Mesenchymal stem cell (in vitro differentiated cells and primary cell): ENCODE results near the gene CCDC30. TPM values are rescaled to one million over a fixed set of nuclear protein-coding genes. Genes with fewer than 3 reads are reported as not detected.

Source experiments
- DNase-seq: peaks from one replicate; pipeline ENCODE4 v3.0.0-alpha.2; 2013
- H2AFZ ChIP-seq: one replicate; pipeline ENCODE4 v1.6.1; 2013; ENCODE audit warnings: low read depth, mild to moderate bottlenecking, control low read depth, inconsistent platforms, low read length, moderate library complexity
- H2AK5ac ChIP-seq: 2 replicates; pipeline ENCODE4 v1.6.1; 2013; ENCODE audit warnings: low read length, moderate library complexity, mild to moderate bottlenecking, inconsistent platforms; ENCODE audit not compliant: severe bottlenecking
- H2BK120ac ChIP-seq: one replicate; pipeline ENCODE4 v1.6.1; 2013; ENCODE audit warnings: low read depth, mild to moderate bottlenecking, inconsistent platforms, low read length, moderate library complexity
- H2BK12ac ChIP-seq, 2 experiments: one replicate each; pipeline ENCODE4 v1.6.1; 2013; ENCODE audit warnings: inconsistent platforms in 2 of 2, low read length in 2 of 2, mild to moderate bottlenecking in 2 of 2, moderate library complexity in 2 of 2, control low read depth in 1 of 2
- H2BK15ac ChIP-seq: one replicate; pipeline ENCODE4 v1.6.1; 2013; ENCODE audit warnings: mild to moderate bottlenecking, low read depth, inconsistent platforms; ENCODE audit not compliant: poor library complexity, severe bottlenecking
- H2BK5ac ChIP-seq: 2 replicates; pipeline ENCODE4 v1.6.1; 2013; ENCODE audit warnings: low read depth, mild to moderate bottlenecking, low read length, control low read depth, inconsistent platforms; ENCODE audit not compliant: poor library complexity, severe bottlenecking
- H3K14ac ChIP-seq, 2 experiments: one replicate each; pipeline ENCODE4 v1.6.1; 2013; ENCODE audit warnings: inconsistent platforms in 2 of 2, low read length in 2 of 2, control low read depth in 1 of 2, mild to moderate bottlenecking in 1 of 2, moderate library complexity in 1 of 2
- H3K18ac ChIP-seq, 2 experiments: one replicate each; pipeline ENCODE4 v1.6.1; 2013; ENCODE audit warnings: inconsistent platforms in 2 of 2, low read length in 2 of 2, control low read depth in 1 of 2, low read depth in 1 of 2, mild to moderate bottlenecking in 1 of 2
- H3K23ac ChIP-seq, 2 experiments: one replicate each; pipeline ENCODE4 v1.6.1; 2013; ENCODE audit warnings: inconsistent platforms in 2 of 2, low read length in 2 of 2, mild to moderate bottlenecking in 2 of 2, moderate library complexity in 2 of 2, control low read depth in 1 of 2
- H3K27ac ChIP-seq: 2 replicates; pipeline ENCODE4 v1.5.1; 2013; ENCODE audit warnings: mild to moderate bottlenecking, moderate library complexity, low read length, control low read depth, inconsistent platforms; ENCODE audit not compliant: poor library complexity, severe bottlenecking
- H3K27me3 ChIP-seq, 2 experiments: 2 replicates each; pipeline versions ENCODE4 v1.6.1 to v1.7.0; 2013; ENCODE audit warnings: low read length in 2 of 2, mild to moderate bottlenecking in 2 of 2, moderate library complexity in 2 of 2, control low read depth in 1 of 2, inconsistent platforms in 1 of 2; ENCODE audit not compliant: control insufficient read depth in 1 of 2, insufficient read depth in 1 of 2
- H3K36me3 ChIP-seq, 2 experiments: 2 replicates each; pipeline versions ENCODE4 v1.6.1 to v1.7.0; 2013; ENCODE audit warnings: low read length in 2 of 2, control low read depth in 1 of 2, inconsistent platforms in 1 of 2, low read depth in 1 of 2, mild to moderate bottlenecking in 1 of 2; ENCODE audit not compliant: insufficient read depth in 2 of 2, control insufficient read depth in 1 of 2
- H3K4ac ChIP-seq, 2 experiments: one replicate each; pipeline ENCODE4 v1.6.1; 2013; ENCODE audit warnings: inconsistent platforms in 2 of 2, low read length in 2 of 2, mild to moderate bottlenecking in 2 of 2, moderate library complexity in 2 of 2, control low read depth in 1 of 2, low read depth in 1 of 2
- H3K4me1 ChIP-seq: 2 replicates; pipeline ENCODE4 v1.6.1; 2013; ENCODE audit warnings: low read depth, low read length, control low read depth; ENCODE audit not compliant: control insufficient read depth, insufficient read depth
- H3K4me2 ChIP-seq: 2 replicates; pipeline ENCODE4 v1.6.1; 2013; ENCODE audit warnings: low read length, mild to moderate bottlenecking, inconsistent platforms; ENCODE audit not compliant: poor library complexity, severe bottlenecking
- H3K4me3 ChIP-seq, 2 experiments: 2 replicates each; pipeline versions ENCODE4 v1.5.1 to v1.7.0; 2013; ENCODE audit warnings: low read length in 2 of 2, mild to moderate bottlenecking in 2 of 2, control low read depth in 1 of 2, low read depth in 1 of 2; ENCODE audit not compliant: insufficient read depth in 1 of 2
- H3K79me1 ChIP-seq: replicated peaks from 2 replicates; pipeline ENCODE4 v1.6.1; 2013; ENCODE audit warnings: mild to moderate bottlenecking, control low read depth, low read length, inconsistent platforms; ENCODE audit not compliant: poor library complexity, severe bottlenecking
- H3K9ac ChIP-seq: 2 replicates; pipeline ENCODE4 v1.7.0; 2013; ENCODE audit warnings: mild to moderate bottlenecking, low read length, moderate library complexity
- H3K9me3 ChIP-seq: 2 replicates; pipeline ENCODE4 v1.7.0; 2013; ENCODE audit warnings: mild to moderate bottlenecking, low read length; ENCODE audit not compliant: control insufficient read depth
- H4K8ac ChIP-seq: one replicate; pipeline ENCODE4 v1.6.1; 2013; ENCODE audit warnings: inconsistent platforms, mild to moderate bottlenecking, low read length, moderate library complexity
- H4K91ac ChIP-seq: one replicate; pipeline ENCODE4 v1.6.1; 2013; ENCODE audit warnings: mild to moderate bottlenecking, low read length, inconsistent platforms
- WGBS: methylation state at CpG from one replicate; pipeline ENCODE4 v1.1.7; 2013; ENCODE audit warnings: mixed read lengths; 5-methylcytosine and 5-hydroxymethylcytosine counted together
- polyA plus RNA-seq, 2 experiments: library from polyadenylated mRNA; stranded (reverse); fragments of 200-250 nt; gene quantifications; one replicate each; pipeline ENCODE4 v1.2.3, GENCODE V29; 2013

CCDC30 gene
- 1.5 TPM for polyA plus RNA-seq (2013, experiment 1 of 2)
- polyA plus RNA-seq (2013, experiment 2 of 2): 2.5 TPM

DNA sequence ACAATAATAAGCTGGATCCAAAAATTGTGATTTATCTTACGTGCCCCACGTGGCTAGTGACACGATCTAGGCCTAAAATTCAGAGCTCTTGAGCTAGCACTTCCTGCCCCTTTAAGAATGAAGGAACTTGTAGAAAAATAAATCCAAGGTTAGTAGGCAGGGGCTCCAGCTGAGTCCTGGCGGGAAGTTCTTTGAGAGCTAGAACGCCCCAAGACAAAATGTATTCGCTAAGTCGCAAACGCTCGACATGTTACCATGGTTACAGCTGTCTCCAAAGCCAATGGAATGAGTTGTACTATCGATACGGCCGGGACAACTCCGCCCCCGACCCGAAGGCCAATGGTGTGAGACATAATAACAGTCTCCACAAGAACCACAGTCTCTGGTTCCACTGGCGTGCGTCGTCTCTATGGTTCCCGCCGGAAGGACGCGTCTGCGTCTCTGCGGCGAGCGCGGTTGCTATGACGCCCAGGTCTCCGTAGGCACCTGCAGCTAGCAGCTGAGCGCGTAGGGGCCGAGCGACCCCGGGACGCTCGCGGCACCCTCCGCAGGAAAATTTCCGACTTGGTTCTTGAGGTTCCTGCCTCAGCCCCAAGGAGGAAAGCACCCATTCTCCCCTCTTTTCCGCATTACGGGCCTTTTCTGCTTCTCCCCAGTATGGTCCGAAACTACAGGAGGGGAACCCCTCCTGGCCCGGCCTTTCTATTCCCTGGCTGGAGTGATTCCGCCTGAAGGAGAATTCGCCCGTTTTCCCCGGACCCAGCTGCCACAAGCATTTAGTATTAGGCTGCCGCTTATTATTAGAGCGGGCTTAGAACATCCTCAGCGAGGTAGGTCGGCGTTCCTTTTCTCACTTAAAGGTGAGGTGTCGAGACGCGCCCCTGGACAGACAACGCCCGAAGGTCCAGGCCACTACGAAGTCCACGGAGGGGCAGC, at the start of gene CCDC30:
TSS of gene CCDC30 (plus strand) at position 459 of the 936 bp plus-strand sequence. CDS start 17,266 bp downstream, outside the sequence.
- H3K4ac ChIP-seq: no peak within 1 kb of the TSS
- H3K27me3 ChIP-seq: no peaks in the 10 kb centered on the region
- H2BK12ac ChIP-seq: no peak within 1 kb of the TSS
- no peak within 1 kb of the TSS for H2AK5ac ChIP-seq
- no peaks in the 10 kb centered on the region for H3K9me3 ChIP-seq
- H3K23ac ChIP-seq: no peak within 1 kb of the TSS
- no peak within 1 kb of the TSS for H3K14ac ChIP-seq
- H2AFZ ChIP-seq: peak within 1 kb of the TSS; percentile 74
- no peak within 1 kb of the TSS for H2BK5ac ChIP-seq
- peak within 1 kb of the TSS; percentile 73 to 90 for H3K4me3 ChIP-seq
- H3K4me2 ChIP-seq: peak within 1 kb of the TSS; percentile 90
- no peak within 1 kb of the TSS for H4K91ac ChIP-seq
- DNase-seq: peak; percentile 99
- WGBS: 4% methylated on average over 59 of the region's 59 CpGs
- H3K18ac ChIP-seq: no peak within 1 kb of the TSS
- peaks cover 0 to 33% of the 10 kb centered on the region in 2 experiments for H3K36me3 ChIP-seq
- peaks cover under 1% of the 10 kb centered on the region for H3K79me1 ChIP-seq
- peaks cover 2% of the 10 kb centered on the region for H3K4me1 ChIP-seq
- H3K27ac ChIP-seq: peak within 1 kb of the TSS; percentile 22
- no peak within 1 kb of the TSS for H2BK15ac ChIP-seq
- H3K9ac ChIP-seq: peak within 1 kb of the TSS; percentile 93
- peak within 1 kb of the TSS; percentile 66 for H4K8ac ChIP-seq
- no peak within 1 kb of the TSS for H2BK120ac ChIP-seq

- no peak overlapping the region for H3K14ac ChIP-seq
- WGBS: 87% methylated on average over 14 of the region's 17 CpGs
- no peak overlapping the region for H3K18ac ChIP-seq
- no peak overlapping the region for H2BK15ac ChIP-seq
- no peak overlapping the region for H3K9ac ChIP-seq
- H2AFZ ChIP-seq: no peak overlapping the region
- H3K9me3 ChIP-seq: no peaks in the 10 kb centered on the region
- H3K4me1 ChIP-seq: no peaks in the 10 kb centered on the region
- no peak overlapping the region for H3K23ac ChIP-seq
- no peak overlapping the region for H3K4me3 ChIP-seq
- H4K8ac ChIP-seq: no peak overlapping the region
- no peak overlapping the region for H2BK12ac ChIP-seq
- no peaks in the 10 kb centered on the region for H3K36me3 ChIP-seq
- H3K27ac ChIP-seq: no peak overlapping the region
- H3K79me1 ChIP-seq: no peaks in the 10 kb centered on the region
- H2BK5ac ChIP-seq: no peak overlapping the region
- H2AK5ac ChIP-seq: no peak overlapping the region
- H2BK120ac ChIP-seq: no peak overlapping the region
- no peak overlapping the region for H3K4me2 ChIP-seq
- no peak overlapping the region for H3K4ac ChIP-seq
- no peak for DNase-seq
- peaks cover 0 to 32% of the 10 kb centered on the region in 2 experiments for H3K27me3 ChIP-seq
- H4K91ac ChIP-seq: no peak overlapping the region
Observed at GRCh38 chr1:42414551-42415496, 48.3 kb upstream of the CCDC30 start.

DNA sequence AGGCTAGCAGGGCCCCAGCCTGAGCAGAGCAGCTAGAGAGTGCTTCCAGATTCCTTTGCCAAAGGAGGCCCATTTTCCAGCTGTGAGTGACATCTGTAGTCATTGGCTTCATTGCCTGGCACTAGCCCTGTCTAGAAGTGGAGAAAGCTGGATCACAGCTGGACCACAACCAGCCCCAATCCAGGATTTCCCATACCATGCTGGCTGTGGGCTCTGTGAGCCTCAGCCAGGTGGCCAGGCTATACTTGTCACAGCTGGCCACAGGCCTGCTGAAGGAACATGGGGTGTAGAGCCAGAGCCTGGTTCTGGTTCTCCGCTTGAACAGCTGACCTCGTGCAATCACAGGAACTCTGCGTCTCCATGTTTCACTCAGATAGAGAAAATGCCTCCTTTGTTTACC, 45.9 kb upstream of the CCDC30 start:
- Histone ChIP-seq H3K27ac (no peak overlapping the region), H3K9me3 (no peaks in the 10 kb centered on the region), H2BK12ac (no peak overlapping the region), H2BK5ac (no peak overlapping the region), H3K14ac (no peak overlapping the region), H3K36me3 (no peaks in the 10 kb centered on the region), H2BK15ac (no peak overlapping the region), H3K4ac (no peak overlapping the region), H2AK5ac (no peak overlapping the region), H3K79me1 (no peaks in the 10 kb centered on the region), H2BK120ac (no peak overlapping the region), H3K18ac (no peak overlapping the region), H4K8ac (no peak overlapping the region), H3K27me3 (peaks cover 0 to 30% of the 10 kb centered on the region in 2 experiments), H3K4me2 (no peak overlapping the region), H3K9ac (no peak overlapping the region), H3K4me1 (peaks cover 6% of the 10 kb centered on the region), H2AFZ (no peak overlapping the region), H3K23ac (no peak overlapping the region), H3K4me3 (no peak overlapping the region), H4K91ac (no peak overlapping the region)
- no peak for DNase-seq
- WGBS: 86% methylated on average over 3 of the region's 3 CpGs
